ENCODE results near the gene PPP1R36.
A peak's percentile ranks its signal among the peaks of the same experiment; 100 is the strongest.
"Not testable (repeated sequence)": the region's sequence is repeated elsewhere in the genome, so short reads cannot be mapped to it uniquely, and the experiment has no call there.

The PPP1R36 gene

DNA sequence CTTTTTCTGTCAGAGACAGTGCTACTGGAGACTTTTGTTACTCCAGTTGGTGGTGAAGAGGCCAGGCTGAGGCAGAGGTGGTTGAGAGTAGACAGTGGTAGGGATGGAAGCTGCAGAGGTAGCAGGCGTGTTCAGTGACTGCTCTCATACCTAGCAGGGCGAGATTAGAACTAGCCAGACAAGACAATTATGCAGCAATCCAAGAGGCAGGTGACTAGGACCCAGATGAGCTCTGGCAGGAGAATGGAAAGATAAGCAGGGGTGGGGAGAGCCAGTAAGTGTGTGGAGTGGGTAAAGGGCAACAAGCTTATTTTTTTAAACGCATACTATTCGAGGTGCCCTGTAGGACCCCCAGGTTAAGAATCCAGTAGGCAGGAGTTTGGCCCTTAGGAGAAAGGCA is 4.8 kb downstream of the PPP1R36 start:
- Histone ChIP-seq H3K79me2 (no peaks in the 10 kb centered on the region), H3K4me1 (peaks cover 3% of the 10 kb centered on the region), H3K9me3 (ENCODE audit: control insufficient read depth, low read length) (no peaks in the 10 kb centered on the region), H3K4me3 (ENCODE audit: low read depth, low read length) (no peak overlapping the region), H2AFZ (no peak overlapping the region), H3K9ac (no peak overlapping the region), H3K27ac (no peak overlapping the region), H3K36me3 (ENCODE audit: control insufficient read depth, insufficient read depth, low read length) (no peaks in the 10 kb centered on the region), H3K4me2 (ENCODE audit: low read length) (no peak overlapping the region), H3K27me3 (ENCODE audit: control insufficient read depth, insufficient read depth, low read length) (no peaks in the 10 kb centered on the region)
- TF ChIP-seq, protein P1, sequence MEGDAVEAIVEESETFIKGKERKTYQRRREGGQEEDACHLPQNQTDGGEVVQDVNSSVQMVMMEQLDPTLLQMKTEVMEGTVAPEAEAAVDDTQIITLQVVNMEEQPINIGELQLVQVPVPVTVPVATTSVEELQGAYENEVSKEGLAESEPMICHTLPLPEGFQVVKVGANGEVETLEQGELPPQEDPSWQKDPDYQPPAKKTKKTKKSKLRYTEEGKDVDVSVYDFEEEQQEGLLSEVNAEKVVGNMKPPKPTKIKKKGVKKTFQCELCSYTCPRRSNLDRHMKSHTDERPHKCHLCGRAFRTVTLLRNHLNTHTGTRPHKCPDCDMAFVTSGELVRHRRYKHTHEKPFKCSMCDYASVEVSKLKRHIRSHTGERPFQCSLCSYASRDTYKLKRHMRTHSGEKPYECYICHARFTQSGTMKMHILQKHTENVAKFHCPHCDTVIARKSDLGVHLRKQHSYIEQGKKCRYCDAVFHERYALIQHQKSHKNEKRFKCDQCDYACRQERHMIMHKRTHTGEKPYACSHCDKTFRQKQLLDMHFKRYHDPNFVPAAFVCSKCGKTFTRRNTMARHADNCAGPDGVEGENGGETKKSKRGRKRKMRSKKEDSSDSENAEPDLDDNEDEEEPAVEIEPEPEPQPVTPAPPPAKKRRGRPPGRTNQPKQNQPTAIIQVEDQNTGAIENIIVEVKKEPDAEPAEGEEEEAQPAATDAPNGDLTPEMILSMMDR (IDR thresholded peaks at IDR 0.05): no peak

- no peak overlapping the region for H3K4me3 ChIP-seq (ENCODE audit: low read depth, low read length)
- no peaks in the 10 kb centered on the region for H3K36me3 ChIP-seq (ENCODE audit: control insufficient read depth, insufficient read depth, low read length)
- H3K4me2 ChIP-seq (ENCODE audit: low read length): no peak overlapping the region
- H3K9me3 ChIP-seq (ENCODE audit: control insufficient read depth, low read length): no peaks in the 10 kb centered on the region
- H3K27me3 ChIP-seq (ENCODE audit: control insufficient read depth, insufficient read depth, low read length): no peaks in the 10 kb centered on the region
- no peak overlapping the region for H3K9ac ChIP-seq
- TF ChIP-seq, protein P1 (IDR thresholded peaks at IDR 0.05): no peak
- no peak overlapping the region for H2AFZ ChIP-seq
- no peaks in the 10 kb centered on the region for H3K79me2 ChIP-seq
- H3K27ac ChIP-seq: no peak overlapping the region
- H3K4me1 ChIP-seq: peaks cover 6% of the 10 kb centered on the region
These were observed 6.8 kb downstream of the PPP1R36 start for GRCh38 chr14:64556526-64556925.

- not testable (repeated sequence) for H3K27me3 ChIP-seq (ENCODE audit: control insufficient read depth, insufficient read depth, low read length); H3K79me2 ChIP-seq; H3K9me3 ChIP-seq (ENCODE audit: control insufficient read depth, low read length); H3K36me3 ChIP-seq (ENCODE audit: control insufficient read depth, insufficient read depth, low read length); H3K4me2 ChIP-seq (ENCODE audit: low read length); H3K4me1 ChIP-seq; H2AFZ ChIP-seq; H3K4me3 ChIP-seq (ENCODE audit: low read depth, low read length); H3K27ac ChIP-seq; H3K9ac ChIP-seq
These were observed 8.5 kb downstream of the PPP1R36 start for GRCh38 chr14:64558216-64558615.

- Histone ChIP-seq H3K27ac (no peak overlapping the region), H3K27me3 (ENCODE audit: control insufficient read depth, insufficient read depth, low read length) (no peaks in the 10 kb centered on the region), H3K36me3 (ENCODE audit: control insufficient read depth, insufficient read depth, low read length) (no peaks in the 10 kb centered on the region), H3K4me1 (peaks cover 10% of the 10 kb centered on the region), H3K9me3 (ENCODE audit: control insufficient read depth, low read length) (no peaks in the 10 kb centered on the region), H3K4me2 (ENCODE audit: low read length) (no peak overlapping the region), H2AFZ (peak overlapping the region; percentile 13), H3K4me3 (ENCODE audit: low read depth, low read length) (no peak overlapping the region), H3K9ac (no peak overlapping the region), H3K79me2 (no peaks in the 10 kb centered on the region)
- TF ChIP-seq, protein P1 (IDR thresholded peaks at IDR 0.05): no peak
These were observed 11.9 kb downstream of the PPP1R36 start for GRCh38 chr14:64561631-64562030.

DNA sequence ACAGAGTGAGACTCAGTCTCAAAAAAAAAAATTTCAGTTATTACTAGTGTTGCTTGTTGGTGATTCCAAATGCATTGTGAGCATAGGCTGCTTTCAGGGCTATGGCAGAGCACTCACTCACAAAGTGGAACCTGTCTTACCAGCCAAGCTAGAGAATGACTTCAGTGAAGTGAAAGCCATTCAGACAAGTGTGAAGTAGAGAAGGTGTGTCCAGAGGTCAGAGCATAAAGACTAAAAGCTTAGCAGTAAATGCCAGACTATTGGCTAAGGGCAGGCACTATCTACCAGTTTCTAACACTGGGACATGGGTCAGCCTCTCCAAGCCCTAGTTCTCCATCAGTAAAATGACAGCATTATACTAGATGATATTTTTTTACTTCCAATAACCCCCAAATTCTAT is 12.7 kb downstream of the PPP1R36 start:
- no peak overlapping the region for H2AFZ ChIP-seq
- no peak overlapping the region for H3K4me3 ChIP-seq (ENCODE audit: low read depth, low read length)
- H3K4me1 ChIP-seq: peaks cover 10% of the 10 kb centered on the region
- no peaks in the 10 kb centered on the region for H3K36me3 ChIP-seq (ENCODE audit: control insufficient read depth, insufficient read depth, low read length)
- H3K27me3 ChIP-seq (ENCODE audit: control insufficient read depth, insufficient read depth, low read length): no peaks in the 10 kb centered on the region
- H3K9ac ChIP-seq: no peak overlapping the region
- no peaks in the 10 kb centered on the region for H3K79me2 ChIP-seq
- H3K4me2 ChIP-seq (ENCODE audit: low read length): no peak overlapping the region
- TF ChIP-seq, protein P1 (IDR thresholded peaks at IDR 0.05): no peak
- H3K27ac ChIP-seq: no peak overlapping the region
- H3K9me3 ChIP-seq (ENCODE audit: control insufficient read depth, low read length): no peaks in the 10 kb centered on the region

Data from parathyroid adenoma (tissue), 2 donors.